HG03521 (cell line): ENCODE data around the gene ZNF576.
"Not testable (repeated sequence)": the region's sequence is repeated elsewhere in the genome, so short reads cannot be mapped to it uniquely, and the experiment has no call there.

Experiments used
- ATAC-seq: cut with Tn5 transposase; IDR thresholded peaks from one replicate; pipeline ENCODE4 v1.9.1; 2021; ENCODE audit warnings: mild to moderate bottlenecking, moderate library complexity; ENCODE audit not compliant: unreplicated experiment

The ZNF576 gene

GRCh38 chr19:43574424-43575155 lies 21.8 kb upstream of the ZNF576 start:
- no peak for ATAC-seq

GRCh38 chr19:43575156-43575950 lies 21.0 kb upstream of the ZNF576 start, which contains the start of the genes PINLYP and XRCC1:
Gene PINLYP, plus strand, starts transcription at chr19:43575801. Its CDS starts 1,391 bp downstream, at chr19:43577192.
Gene XRCC1, minus strand, starts transcription at chr19:43575527. Its CDS starts 69 bp downstream, at chr19:43575458.
- peak; percentile 96 for ATAC-seq

- ATAC-seq: no peak
These were observed 20.2 kb upstream of the ZNF576 start for GRCh38 chr19:43575955-43576878.

- ATAC-seq: no peak
These were observed 17.6 kb upstream of the ZNF576 start for GRCh38 chr19:43578787-43579186.

GRCh38 chr19:43581467-43581866 lies 14.9 kb upstream of the ZNF576 start:
- ATAC-seq: no peak

GRCh38 chr19:43582495-43582894 lies 13.9 kb upstream of the ZNF576 start:
- no peak for ATAC-seq

- no peak for ATAC-seq
These were observed 11.9 kb upstream of the ZNF576 start for GRCh38 chr19:43584484-43584883.

- no peak for ATAC-seq
These were observed 10.0 kb upstream of the ZNF576 start for GRCh38 chr19:43586346-43586745.

GRCh38 chr19:43587029-43587428 lies 9.4 kb upstream of the ZNF576 start:
- not testable (repeated sequence) for ATAC-seq

GRCh38 chr19:43589277-43589676 lies 7.1 kb upstream of the ZNF576 start:
- ATAC-seq: no peak

GRCh38 chr19:43589678-43590077 lies 6.7 kb upstream of the ZNF576 start:
- no peak for ATAC-seq

GRCh38 chr19:43591904-43592772 lies 4.3 kb upstream of the ZNF576 start:
- no peak for ATAC-seq

- no peak for ATAC-seq
These were observed 3.5 kb upstream of the ZNF576 start for GRCh38 chr19:43592800-43593350.

- ATAC-seq: no peak
These were observed 2.2 kb upstream of the ZNF576 start for GRCh38 chr19:43594081-43594697.

GRCh38 chr19:43594710-43595604 lies 1.4 kb upstream of the ZNF576 start:
- ATAC-seq: no peak

- peak; percentile 0 for ATAC-seq
These were observed 793 bp upstream of the ZNF576 start for GRCh38 chr19:43595605-43595998.

GRCh38 chr19:43596842-43597461 lies 557 bp downstream of the ZNF576 start:
- ATAC-seq: no peak

GRCh38 chr19:43597876-43598275 lies 1.5 kb downstream of the ZNF576 start:
- no peak for ATAC-seq
